MM.1S (cell line): ENCODE measurements around the gene SPATS2.

Source experiments
- CTCF ChIP-seq: fragments of 300-600 bp; sonication (generic); IDR thresholded peaks from 2 replicates; pipeline ENCODE4 v1.5.1; 2016; ENCODE audit warnings: antibody characterized with exemption, low read length, mixed read lengths
- EZH2 ChIP-seq: fragments of 300-600 bp; sonication (generic); optimal IDR thresholded peaks from 2 replicates; pipeline ENCODE3; 2017; ENCODE audit warnings: low read depth, mild to moderate bottlenecking, antibody characterized with exemption, low read length, mixed read lengths
- EZH2phosphoT487 ChIP-seq: fragments of 300-600 bp; sonication (generic); IDR thresholded peaks from 2 replicates; pipeline ENCODE4 v1.6.1; 2018; ENCODE audit warnings: antibody characterized with exemption, low read length

GRCh38 chr12:49536526-49537071, 169.3 kb downstream of the SPATS2 start:
- no peak for TF ChIP-seq CTCF
- no peak for TF ChIP-seq EZH2phosphoT487
- TF ChIP-seq EZH2: no peak
